Lower lobe of right lung (tissue), 2 donors: ENCODE data around the gene ISLR. TPM values are rescaled to one million over a fixed set of nuclear protein-coding genes. Genes with fewer than 3 reads are reported as not detected.

Source experiments
- ATAC-seq, 2 donors: fragments of 200-7000 bp; cut with Tn5 transposase; one replicate each; pipeline ENCODE4 v1.9.1; 2020 to 2022; ENCODE audit warnings: mild to moderate bottlenecking in 2 of 2, moderate library complexity in 2 of 2
- DNase-seq: peaks from one replicate; pipeline ENCODE4 v3.0.0-alpha.2; 2020
- H3K27ac ChIP-seq: fragments of 200-600 bp; one replicate; pipeline ENCODE4 v1.8.0; 2022
- H3K27me3 ChIP-seq: fragments of 200-600 bp; one replicate; pipeline ENCODE4 v1.8.0; 2022; ENCODE audit warnings: low read depth
- H3K36me3 ChIP-seq: fragments of 200-600 bp; one replicate; pipeline ENCODE4 v1.8.0; 2022; ENCODE audit warnings: mild to moderate bottlenecking
- H3K4me1 ChIP-seq: fragments of 200-600 bp; one replicate; pipeline ENCODE4 v1.8.0; 2022
- H3K4me3 ChIP-seq: fragments of 200-600 bp; one replicate; pipeline ENCODE4 v1.8.0; 2022; ENCODE audit warnings: mild to moderate bottlenecking
- H3K9me3 ChIP-seq: fragments of 200-600 bp; one replicate; pipeline ENCODE4 v1.8.0; 2022
- intact Hi-C: fragments of 100-400 bp; cut with DNase I; formaldehyde crosslinking; loops from one replicate; pipeline ENCODE4 v1.11.0; 2022
- total RNA-seq: library from RNA; stranded (reverse); fragmentation: NEBNext Ultra II Directional; extraction: Animal tissue kit (Norgen Biotek cat#: 25700); gene quantifications from one replicate; pipeline ENCODE4 v1.2.1, GENCODE V29; 2021
- TF ChIP-seq, protein P1 (sequence below): fragments of 200-600 bp; IDR thresholded peaks from one replicate; pipeline ENCODE4 v1.8.0; 2022; ENCODE audit warnings: antibody characterized with exemption, mild to moderate bottlenecking
- donor health status: DM: no; HTN: yes; CAD: no; lungs with severe emphysema.

ISLR gene
- total RNA-seq, 1 donor from 2014 or later: 24.0 TPM

DNA sequence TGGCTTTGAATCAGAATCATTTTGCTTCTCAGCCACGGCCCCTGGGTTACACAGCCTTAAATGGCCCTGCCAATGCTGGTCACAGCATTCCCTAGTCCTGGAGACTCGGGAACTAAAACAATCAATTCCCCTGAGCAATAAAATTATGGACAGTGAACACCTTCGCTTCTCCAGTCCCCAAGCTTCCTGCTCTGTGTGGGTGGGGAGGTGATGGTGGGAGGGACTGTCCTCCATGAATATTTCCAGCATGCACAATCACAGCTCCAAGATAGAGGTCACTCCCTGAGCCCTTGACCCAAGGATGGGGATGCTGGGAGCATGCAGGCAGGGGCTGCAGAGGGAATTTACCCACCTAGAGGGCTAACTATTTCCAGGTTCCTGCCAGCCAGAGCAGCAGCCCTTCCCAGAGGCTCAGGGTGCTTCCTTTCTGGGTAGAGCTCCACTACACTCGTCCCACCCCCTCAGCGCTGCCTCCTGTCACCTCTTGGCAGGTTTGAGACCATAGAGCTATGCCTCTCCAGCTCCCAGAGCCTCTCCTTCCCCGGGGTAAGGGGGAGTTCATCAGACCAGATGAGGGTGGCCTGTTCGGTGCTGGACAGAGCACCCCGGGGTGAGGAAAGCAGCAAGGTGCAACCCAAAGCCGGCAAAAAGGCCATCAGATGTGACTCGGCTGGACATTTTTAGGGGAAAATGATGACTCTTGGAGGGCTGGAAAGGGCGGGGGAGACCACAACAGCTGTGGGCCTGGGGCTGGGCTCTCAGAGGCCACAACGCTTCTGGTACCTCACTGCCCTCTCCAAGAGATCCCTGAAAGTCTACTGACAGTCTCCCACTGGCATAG lies 48.1 kb downstream of the ISLR start:
- Histone ChIP-seq H3K4me1 (no peaks in the 10 kb centered on the region), H3K9me3 (no peaks in the 10 kb centered on the region), H3K27ac (no peak overlapping the region), H3K36me3 (no peaks in the 10 kb centered on the region), H3K27me3 (peaks cover 16% of the 10 kb centered on the region), H3K4me3 (no peak overlapping the region)
- TF ChIP-seq, protein P1, sequence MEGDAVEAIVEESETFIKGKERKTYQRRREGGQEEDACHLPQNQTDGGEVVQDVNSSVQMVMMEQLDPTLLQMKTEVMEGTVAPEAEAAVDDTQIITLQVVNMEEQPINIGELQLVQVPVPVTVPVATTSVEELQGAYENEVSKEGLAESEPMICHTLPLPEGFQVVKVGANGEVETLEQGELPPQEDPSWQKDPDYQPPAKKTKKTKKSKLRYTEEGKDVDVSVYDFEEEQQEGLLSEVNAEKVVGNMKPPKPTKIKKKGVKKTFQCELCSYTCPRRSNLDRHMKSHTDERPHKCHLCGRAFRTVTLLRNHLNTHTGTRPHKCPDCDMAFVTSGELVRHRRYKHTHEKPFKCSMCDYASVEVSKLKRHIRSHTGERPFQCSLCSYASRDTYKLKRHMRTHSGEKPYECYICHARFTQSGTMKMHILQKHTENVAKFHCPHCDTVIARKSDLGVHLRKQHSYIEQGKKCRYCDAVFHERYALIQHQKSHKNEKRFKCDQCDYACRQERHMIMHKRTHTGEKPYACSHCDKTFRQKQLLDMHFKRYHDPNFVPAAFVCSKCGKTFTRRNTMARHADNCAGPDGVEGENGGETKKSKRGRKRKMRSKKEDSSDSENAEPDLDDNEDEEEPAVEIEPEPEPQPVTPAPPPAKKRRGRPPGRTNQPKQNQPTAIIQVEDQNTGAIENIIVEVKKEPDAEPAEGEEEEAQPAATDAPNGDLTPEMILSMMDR: no peak
- ATAC-seq (no peak), DNase-seq (no peak)
- intact Hi-C loops: no loop called here

DNA sequence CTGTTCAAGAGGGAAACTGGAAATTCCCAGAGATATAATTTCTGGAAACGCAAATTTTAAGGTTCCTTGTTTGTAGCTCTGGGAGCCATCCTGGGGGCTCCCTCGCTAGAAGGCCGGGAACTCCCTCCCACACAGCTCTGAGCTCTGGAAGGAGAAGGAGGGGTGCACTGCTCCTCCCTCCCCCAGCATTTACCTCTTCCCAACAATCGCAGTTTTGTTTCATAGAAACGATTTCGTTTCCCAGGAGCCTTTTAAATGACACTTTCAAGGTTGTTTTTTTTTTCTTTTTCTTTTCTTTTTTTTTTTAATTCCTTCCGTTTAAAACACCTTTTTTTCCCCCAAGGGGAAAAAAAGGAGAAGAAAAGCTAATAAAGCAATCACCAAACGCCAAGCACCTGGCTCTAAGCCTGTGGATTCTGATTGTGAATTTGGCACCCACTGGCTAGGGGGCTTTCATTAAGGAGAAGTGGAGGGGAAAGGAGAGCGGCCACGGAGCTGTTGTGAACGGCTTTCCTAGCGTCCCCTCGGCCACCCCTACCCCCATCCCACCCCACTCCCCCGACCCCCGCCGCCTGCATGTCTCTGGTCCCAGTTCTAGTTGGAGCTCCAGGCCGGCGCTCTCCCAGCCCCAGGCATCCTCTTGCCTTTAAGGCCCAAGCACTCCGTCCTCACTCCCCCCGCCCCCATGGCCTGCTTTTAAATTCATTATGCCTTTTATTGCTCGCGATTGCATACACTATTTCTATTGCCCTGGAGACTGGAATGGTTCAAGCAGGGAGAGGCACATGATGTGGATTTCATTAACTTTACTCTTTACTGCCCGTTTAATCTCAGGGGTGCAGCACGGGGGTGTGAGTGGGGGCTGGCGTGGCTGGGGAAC lies 49.0 kb downstream of the ISLR start:
- intact Hi-C loops: no loop called here
- ATAC-seq (no peak), DNase-seq (no peak)
- TF ChIP-seq, protein P1: no peak
- H3K4me1 ChIP-seq: no peaks in the 10 kb centered on the region
- no peak overlapping the region for H3K27ac ChIP-seq
- no peak overlapping the region for H3K4me3 ChIP-seq
- H3K9me3 ChIP-seq: no peaks in the 10 kb centered on the region
- H3K27me3 ChIP-seq: peaks cover 16% of the 10 kb centered on the region
- H3K36me3 ChIP-seq: no peaks in the 10 kb centered on the region

DNA sequence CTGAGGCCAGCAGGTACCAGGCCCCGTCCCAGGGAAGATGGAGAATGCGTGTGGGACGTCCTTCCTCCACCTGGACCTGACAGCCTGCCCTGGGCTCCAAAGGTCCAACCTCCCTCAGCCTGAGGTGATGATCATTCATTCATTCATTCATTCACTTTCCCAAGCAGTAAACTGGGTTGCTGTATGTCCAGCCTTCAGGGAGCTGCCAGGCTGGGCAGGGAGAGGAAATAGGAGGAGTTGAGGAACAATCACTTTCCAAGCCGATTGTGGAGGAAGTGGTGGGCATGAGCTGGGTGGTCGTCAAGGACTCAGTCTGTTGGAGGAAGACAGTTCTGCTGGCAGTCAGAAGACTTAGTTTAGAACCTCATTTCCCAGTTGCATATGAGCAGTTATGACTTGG lies 52.4 kb downstream of the ISLR start:
- Histone ChIP-seq H3K9me3 (no peaks in the 10 kb centered on the region), H3K4me1 (peaks cover 7% of the 10 kb centered on the region), H3K27ac (no peak overlapping the region), H3K27me3 (peaks cover 16% of the 10 kb centered on the region), H3K4me3 (no peak overlapping the region), H3K36me3 (no peaks in the 10 kb centered on the region)
- DNase-seq (no peak), ATAC-seq (no peak)
- TF ChIP-seq, protein P1: no peak
- intact Hi-C loops: no loop called here

Other genes starting within 250 kb of the ISLR start
- 7.6 TPM for gene LOXL1, start 247.2 kb upstream of the ISLR start, total RNA-seq
- gene STOML1, start 181.4 kb upstream of the ISLR start, total RNA-seq: 16.3 TPM
- 79.4 TPM for gene PML, start 179.0 kb upstream of the ISLR start, total RNA-seq
- not detected for gene GOLGA6A, start 91.2 kb upstream of the ISLR start, total RNA-seq
- 1.2 TPM for gene ISLR2, start 43.1 kb upstream of the ISLR start, total RNA-seq
- gene STRA6, start 29.1 kb downstream of the ISLR start, total RNA-seq: not detected
- 5.9 TPM for gene CCDC33, start 62.6 kb downstream of the ISLR start, total RNA-seq
- 0.59 TPM for gene CYP11A1, start 193.9 kb downstream of the ISLR start, total RNA-seq